OCI-LY1 (cell line): Measurements from ENCODE around the gene YIF1B.

Experiments
- H2AFZ ChIP-seq: fragments of 200-600 bp; sonication (generic), shearing (Covaris generic); 2 replicates; pipeline ENCODE4 v1.6.0; 2014; ENCODE audit warnings: antibody characterized with exemption, mild to moderate bottlenecking, low read length
- H3F3A ChIP-seq: fragments of 200-600 bp; sonication (generic), shearing (Covaris generic); 2 replicates; pipeline ENCODE4 v1.6.0; 2014; ENCODE audit warnings: mild to moderate bottlenecking, antibody characterized with exemption, low read length, moderate library complexity; ENCODE audit not compliant: insufficient read depth
- H3K27ac ChIP-seq: fragments of 200-600 bp; sonication (generic); 2 replicates; pipeline ENCODE4 v1.5.1; 2014; ENCODE audit warnings: low read length, mixed run types, mild to moderate bottlenecking, low read depth; ENCODE audit not compliant: poor library complexity, severe bottlenecking
- H3K27me3 ChIP-seq: fragments of 200-600 bp; sonication (generic); 2 replicates; pipeline ENCODE4 v1.6.0; 2014; ENCODE audit warnings: antibody characterized with exemption, mild to moderate bottlenecking, low read length, moderate library complexity; ENCODE audit not compliant: insufficient read depth
- H3K36me3 ChIP-seq: fragments of 200-600 bp; sonication (generic); 2 replicates; pipeline ENCODE4 v1.6.1; 2014; ENCODE audit warnings: mild to moderate bottlenecking, antibody characterized with exemption, low read length, moderate library complexity, mixed read lengths; ENCODE audit not compliant: insufficient read depth
- H3K4me1 ChIP-seq: fragments of 200-600 bp; sonication (generic); 2 replicates; pipeline ENCODE4 v1.5.1; 2014; ENCODE audit warnings: mild to moderate bottlenecking, low read length, moderate library complexity; ENCODE audit not compliant: insufficient read depth, severe bottlenecking
- H3K4me2 ChIP-seq: fragments of 200-600 bp; sonication (generic), shearing (Covaris generic); 2 replicates; pipeline ENCODE4 v1.6.1; 2014; ENCODE audit warnings: low read length
- H3K4me3 ChIP-seq: fragments of 200-600 bp; sonication (generic); 2 replicates; pipeline ENCODE4 v1.5.1; 2014; ENCODE audit warnings: low read length, low read depth, mild to moderate bottlenecking, mixed read lengths; ENCODE audit not compliant: poor library complexity, severe bottlenecking
- H3K79me2 ChIP-seq: fragments of 200-600 bp; shearing (Covaris generic); 2 replicates; pipeline ENCODE4 v1.6.1; 2016; ENCODE audit warnings: mixed run types, low read length, mixed read lengths; ENCODE audit not compliant: insufficient read depth
- H3K9ac ChIP-seq: fragments of 200-600 bp; sonication (generic), shearing (Covaris generic); 2 replicates; pipeline ENCODE4 v1.6.1; 2014; ENCODE audit warnings: mild to moderate bottlenecking, low read length, mixed read lengths
- H3K9me2 ChIP-seq: fragments of 200-600 bp; sonication (generic), shearing (Covaris generic); 2 replicates; pipeline ENCODE4 v1.6.1; 2014; ENCODE audit warnings: low read depth, mild to moderate bottlenecking, low read length, mixed read lengths
- H3K9me3 ChIP-seq: fragments of 200-600 bp; shearing (Covaris generic); 2 replicates; pipeline ENCODE4 v1.6.1; 2014; ENCODE audit warnings: low read length, mixed read lengths
- H4K20me1 ChIP-seq: fragments of 200-600 bp; sonication (generic), shearing (Covaris generic); 2 replicates; pipeline ENCODE4 v1.6.0; 2016; ENCODE audit warnings: mild to moderate bottlenecking, low read length; ENCODE audit not compliant: insufficient read depth
- CTCF ChIP-seq: fragments of 200-600 bp; sonication (generic), shearing (Covaris generic); IDR thresholded peaks from 2 replicates; pipeline ENCODE4 v1.5.1; 2017; ENCODE audit warnings: mild to moderate bottlenecking, antibody characterized with exemption, low read length, moderate library complexity, mixed read lengths
- EZH2 ChIP-seq: fragments of 200-600 bp; sonication (generic), shearing (Covaris generic); IDR thresholded peaks from 2 replicates; pipeline ENCODE4 v1.8.0; 2017; ENCODE audit warnings: borderline replicate concordance, mixed run types, mild to moderate bottlenecking, antibody characterized with exemption, low read length, moderate library complexity, mixed read lengths

The YIF1B gene

GRCh38 chr19:38281811-38282566 is 33.8 kb downstream of the YIF1B start:
- H3K4me3 ChIP-seq: no peak overlapping the region
- TF ChIP-seq CTCF (no peak), EZH2 (no peak)
- H4K20me1 ChIP-seq: no peaks in the 10 kb centered on the region
- H3F3A ChIP-seq: no peaks in the 10 kb centered on the region
- H3K27me3 ChIP-seq: no peaks in the 10 kb centered on the region
- H3K27ac ChIP-seq: peak overlapping the region; percentile 15
- no peak overlapping the region for H3K4me2 ChIP-seq
- H3K9me2 ChIP-seq: no peaks in the 10 kb centered on the region
- peaks cover 30% of the 10 kb centered on the region for H3K4me1 ChIP-seq
- no peak overlapping the region for H2AFZ ChIP-seq
- no peak overlapping the region; the same call in 1 of the 2 replicates for H3K9ac ChIP-seq
- H3K9me3 ChIP-seq: no peaks in the 10 kb centered on the region
- H3K79me2 ChIP-seq: peaks cover 16% of the 10 kb centered on the region
- peaks cover 29% of the 10 kb centered on the region; the same call in 1 of the 2 replicates for H3K36me3 ChIP-seq

- Histone ChIP-seq H3K4me1 (peaks cover 30% of the 10 kb centered on the region), H2AFZ (no peak overlapping the region), H3K27ac (peak overlapping the region; percentile 43), H3K79me2 (peaks cover 17% of the 10 kb centered on the region), H4K20me1 (no peaks in the 10 kb centered on the region), H3K27me3 (no peaks in the 10 kb centered on the region), H3K9me2 (no peaks in the 10 kb centered on the region), H3K4me2 (no peak overlapping the region; the same call in 1 of the 2 replicates), H3K9me3 (no peaks in the 10 kb centered on the region), H3K36me3 (peaks cover 22% of the 10 kb centered on the region; the same call in 1 of the 2 replicates), H3F3A (no peaks in the 10 kb centered on the region), H3K4me3 (no peak overlapping the region), H3K9ac (no peak overlapping the region; the same call in 1 of the 2 replicates)
- no peak for TF ChIP-seq CTCF
- no peak for TF ChIP-seq EZH2
Observed at GRCh38 chr19:38280030-38280921, 35.5 kb downstream of the YIF1B start.

- H3K27me3 ChIP-seq: no peaks in the 10 kb centered on the region
- H3K9ac ChIP-seq: no peak overlapping the region
- H3K9me2 ChIP-seq: no peaks in the 10 kb centered on the region
- H3K4me2 ChIP-seq: no peak overlapping the region
- no peak overlapping the region for H3K4me3 ChIP-seq
- H4K20me1 ChIP-seq: no peaks in the 10 kb centered on the region
- no peak for TF ChIP-seq CTCF
- H3F3A ChIP-seq: no peaks in the 10 kb centered on the region
- peaks cover 14% of the 10 kb centered on the region; the same call in 1 of the 2 replicates for H3K36me3 ChIP-seq
- H3K4me1 ChIP-seq: peaks cover 20% of the 10 kb centered on the region
- no peaks in the 10 kb centered on the region for H3K9me3 ChIP-seq
- H3K79me2 ChIP-seq: peaks cover 29% of the 10 kb centered on the region
- H2AFZ ChIP-seq: no peak overlapping the region
- peak overlapping the region; percentile 3 for H3K27ac ChIP-seq
Observed at GRCh38 chr19:38278751-38279150, 37.0 kb downstream of the YIF1B start.
